ENCODE data around the gene PROZ. TPM values are rescaled to one million over a fixed set of nuclear protein-coding genes. Genes with fewer than 3 reads are reported as not detected.
"Not testable (repeated sequence)": the region's sequence is repeated elsewhere in the genome, so short reads cannot be mapped to it uniquely, and the experiment has no call there.

Gene PROZ
- total and polyA plus RNA-seq, 12 donors = 0.03 to 0.20 TPM; not detected in 10

GRCh38 chr13:113110852-113111315 lies 47.6 kb upstream of the PROZ start:
- H3K4me3 ChIP-seq = peak overlapping the region; percentile 26 to 60 (median 50)
- H3K36me3 ChIP-seq = no peaks in the 10 kb centered on the region
- no peaks in the 10 kb centered on the region for H3K9me3 ChIP-seq
- DNase-seq (no peak), ATAC-seq (peak in 1 of 8 donors; percentile 39)
- no peak overlapping the region for H3K27ac ChIP-seq
- WGBS, 2 donors = 20 to 21% methylated on average over 49 of the region's 49 CpGs
- H3K4me1 ChIP-seq = peaks cover 6 to 19% (median 12%) of the 10 kb centered on the region in 9 donors
- peaks cover 17 to 25% (median 21%) of the 10 kb centered on the region in 7 donors for H3K27me3 ChIP-seq
- intact Hi-C loops (cut with DNase I) = no loop called here
- TF ChIP-seq CTCF (IDR thresholded peaks at IDR 0.05) = no peak

- H3K4me3 ChIP-seq; H3K27ac ChIP-seq; H3K36me3 ChIP-seq; H3K9me3 ChIP-seq; DNase-seq; intact Hi-C loops (cut with DNase I); ATAC-seq: not testable (repeated sequence)
- 90 to 93% methylated on average over 5 of the region's 5 CpGs for WGBS, 2 donors
- peaks cover 17 to 23% (median 21%) of the 10 kb centered on the region in 7 donors for H3K27me3 ChIP-seq
- H3K4me1 ChIP-seq = peaks cover 6 to 19% (median 12%) of the 10 kb centered on the region in 9 donors
Measured at GRCh38 chr13:113111821-113112220, 46.6 kb upstream of the PROZ start.

- WGBS, 2 donors = 81 to 85% methylated on average over 1 of the region's 1 CpG
Measured at GRCh38 chr13:113112475-113112874, 46.0 kb upstream of the PROZ start.

GRCh38 chr13:113112893-113113845 lies 45.3 kb upstream of the PROZ start:
- no peak for DNase-seq
- Histone ChIP-seq H3K4me3 (no peak overlapping the region), H3K36me3 (no peaks in the 10 kb centered on the region), H3K9me3 (no peaks in the 10 kb centered on the region), H3K27me3 (peaks cover 17 to 22% (median 21%) of the 10 kb centered on the region in 7 donors), H3K27ac (no peak overlapping the region), H3K4me1 (peaks cover 6 to 19% (median 12%) of the 10 kb centered on the region in 9 donors)
- no peak for ATAC-seq
- no peak for TF ChIP-seq CTCF (IDR thresholded peaks at IDR 0.05)
- 74 to 78% methylated on average over 9 of the region's 9 CpGs for WGBS, 2 donors
- intact Hi-C loops (cut with DNase I) = no loop called here

More at GRCh38 chr13:113112475-113112874, 46.0 kb upstream of the PROZ start:
- intact Hi-C loops (cut with DNase I); ATAC-seq; H3K9me3 ChIP-seq; DNase-seq; H3K4me3 ChIP-seq; H3K27ac ChIP-seq; H3K36me3 ChIP-seq: not testable (repeated sequence)
- H3K4me1 ChIP-seq = peaks cover 6 to 19% (median 12%) of the 10 kb centered on the region in 9 donors
- H3K27me3 ChIP-seq = peaks cover 17 to 22% (median 21%) of the 10 kb centered on the region in 7 donors

- no peak for TF ChIP-seq CTCF (IDR thresholded peaks at IDR 0.05)
- intact Hi-C loops (cut with DNase I) = no loop called here
- H3K27ac ChIP-seq = no peak overlapping the region
- peaks cover 17 to 22% (median 21%) of the 10 kb centered on the region in 7 donors for H3K27me3 ChIP-seq
- no peak overlapping the region for H3K4me3 ChIP-seq
- no peak for DNase-seq
- ATAC-seq = no peak
- no peaks in the 10 kb centered on the region for H3K36me3 ChIP-seq
- WGBS, 2 donors = 95 to 98% methylated on average over 8 of the region's 8 CpGs
- H3K9me3 ChIP-seq = no peaks in the 10 kb centered on the region
- peaks cover 6 to 19% (median 12%) of the 10 kb centered on the region in 9 donors for H3K4me1 ChIP-seq
Measured at GRCh38 chr13:113113846-113114271, 44.6 kb upstream of the PROZ start.
